Upper lobe of right lung (tissue), 1 donor: ENCODE data around the gene PIK3C3. TPM values are rescaled to one million over a fixed set of nuclear protein-coding genes. Genes with fewer than 3 reads are reported as not detected.
A peak's percentile ranks its signal among the peaks of the same experiment; 100 is the strongest.

ENCODE experiments used
- ATAC-seq: fragments of 200-7000 bp; cut with Tn5 transposase; one replicate; pipeline ENCODE4 v1.9.1; 2020; ENCODE audit warnings: mild to moderate bottlenecking, moderate library complexity
- DNase-seq: peaks from one replicate; pipeline ENCODE4 v3.0.0-alpha.2; 2020
- H3K27ac ChIP-seq: fragments of 200-600 bp; one replicate; pipeline ENCODE4 v1.8.0; 2022
- H3K27me3 ChIP-seq: fragments of 200-600 bp; one replicate; pipeline ENCODE4 v1.8.0; 2022; ENCODE audit warnings: mild to moderate bottlenecking
- H3K36me3 ChIP-seq: fragments of 200-600 bp; one replicate; pipeline ENCODE4 v1.8.0; 2022
- H3K4me1 ChIP-seq: fragments of 200-600 bp; one replicate; pipeline ENCODE4 v1.8.0; 2022
- H3K4me3 ChIP-seq: fragments of 200-600 bp; one replicate; pipeline ENCODE4 v1.8.0; 2022; ENCODE audit warnings: mild to moderate bottlenecking
- H3K9me3 ChIP-seq: fragments of 200-600 bp; one replicate; pipeline ENCODE4 v1.8.0; 2022
- CTCF ChIP-seq: fragments of 200-600 bp; IDR thresholded peaks from one replicate; pipeline ENCODE4 v1.8.0; 2022; ENCODE audit warnings: antibody characterized with exemption
- intact Hi-C: fragments of 100-400 bp; cut with DNase I; formaldehyde crosslinking; loops from one replicate; pipeline ENCODE4 v1.11.0; 2022
- total RNA-seq: library from RNA; stranded (reverse); fragmentation: NEBNext Ultra II Directional; extraction: Animal tissue kit (Norgen Biotek cat#: 25700); gene quantifications from one replicate; pipeline ENCODE4 v1.2.1, GENCODE V29; 2021
- donor health status: DM: no; HTN: yes; CAD: no; lungs with severe emphysema.

The PIK3C3 gene
- total RNA-seq, 1 donor from 2014 or later: 54.2 TPM

- ATAC-seq (no peak), DNase-seq (no peak)
- Histone ChIP-seq H3K4me1 (no peaks in the 10 kb centered on the region), H3K36me3 (peaks cover 33% of the 10 kb centered on the region), H3K9me3 (no peaks in the 10 kb centered on the region), H3K27me3 (no peaks in the 10 kb centered on the region), H3K4me3 (no peak overlapping the region), H3K27ac (no peak overlapping the region)
- TF ChIP-seq CTCF: no peak
- intact Hi-C loops: no loop called here
Observed at GRCh38 chr18:42025491-42025890, 70.5 kb downstream of the PIK3C3 start.

GRCh38 chr18:42025974-42026625 is 71.1 kb downstream of the PIK3C3 start:
- H3K4me3 ChIP-seq: no peak overlapping the region
- ATAC-seq (no peak), DNase-seq (no peak)
- H3K27me3 ChIP-seq: no peaks in the 10 kb centered on the region
- H3K4me1 ChIP-seq: no peaks in the 10 kb centered on the region
- H3K27ac ChIP-seq: no peak overlapping the region
- H3K36me3 ChIP-seq: peaks cover 33% of the 10 kb centered on the region
- H3K9me3 ChIP-seq: no peaks in the 10 kb centered on the region
- intact Hi-C loops: no loop called here
- TF ChIP-seq CTCF: no peak

DNA sequence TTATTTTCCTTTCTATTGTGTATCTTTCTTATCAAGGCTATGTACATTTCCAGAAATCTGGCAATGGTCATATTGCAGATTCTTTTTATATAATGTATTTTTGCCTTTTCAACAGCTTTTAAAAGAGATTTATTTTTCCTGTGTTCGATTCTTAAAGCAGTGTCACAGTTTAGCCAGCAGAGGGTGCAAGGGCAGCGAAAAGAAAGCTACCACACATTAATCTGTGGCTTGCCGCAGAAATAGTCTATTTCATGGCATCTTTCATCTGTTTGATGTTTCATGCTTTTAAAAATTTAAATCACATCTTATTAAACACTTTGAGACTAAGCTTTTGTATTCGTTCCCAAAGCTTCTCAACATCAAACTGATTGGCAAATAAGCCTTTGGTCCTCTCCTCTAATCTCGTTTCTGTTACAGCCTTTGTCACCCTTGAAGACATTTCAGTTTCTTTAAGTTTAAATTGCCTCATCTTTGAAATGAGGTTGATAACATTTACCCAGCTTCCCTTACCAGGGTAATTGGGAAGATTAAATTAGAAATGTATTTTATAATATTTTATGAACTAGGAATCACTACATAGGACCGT is 73.3 kb downstream of the PIK3C3 start:
- no peaks in the 10 kb centered on the region for H3K27me3 ChIP-seq
- intact Hi-C loops: no loop called here
- H3K9me3 ChIP-seq: no peaks in the 10 kb centered on the region
- H3K4me3 ChIP-seq: no peak overlapping the region
- peaks cover 27% of the 10 kb centered on the region for H3K36me3 ChIP-seq
- peak; percentile 70 for TF ChIP-seq CTCF
- no peaks in the 10 kb centered on the region for H3K4me1 ChIP-seq
- peak; percentile 60 for ATAC-seq
- DNase-seq: no peak
- H3K27ac ChIP-seq: no peak overlapping the region

DNA sequence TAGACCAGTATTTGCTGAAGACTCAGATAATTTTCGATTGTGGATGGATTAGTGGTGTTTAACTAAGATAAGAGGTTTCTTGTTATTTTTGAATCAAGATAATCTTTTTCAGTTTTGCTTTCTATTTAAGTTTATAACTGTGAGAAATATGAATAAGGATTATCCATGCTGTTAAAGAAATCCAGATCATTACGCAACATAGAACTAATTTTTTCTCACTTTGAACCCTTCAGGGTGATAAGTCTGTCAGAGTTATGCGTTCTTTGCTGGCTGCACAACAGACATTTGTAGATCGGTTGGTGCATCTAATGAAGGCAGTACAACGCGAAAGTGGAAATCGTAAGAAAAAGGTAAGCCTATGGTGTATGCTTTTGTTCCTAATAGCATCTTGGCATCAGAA is 74.1 kb downstream of the PIK3C3 start:
- Histone ChIP-seq H3K4me3 (no peak overlapping the region), H3K9me3 (no peaks in the 10 kb centered on the region), H3K4me1 (no peaks in the 10 kb centered on the region), H3K27ac (no peak overlapping the region), H3K36me3 (peaks cover 34% of the 10 kb centered on the region), H3K27me3 (no peaks in the 10 kb centered on the region)
- ATAC-seq: no peak
- TF ChIP-seq CTCF: no peak
- intact Hi-C loops: no loop called here
- DNase-seq: no peak

DNA sequence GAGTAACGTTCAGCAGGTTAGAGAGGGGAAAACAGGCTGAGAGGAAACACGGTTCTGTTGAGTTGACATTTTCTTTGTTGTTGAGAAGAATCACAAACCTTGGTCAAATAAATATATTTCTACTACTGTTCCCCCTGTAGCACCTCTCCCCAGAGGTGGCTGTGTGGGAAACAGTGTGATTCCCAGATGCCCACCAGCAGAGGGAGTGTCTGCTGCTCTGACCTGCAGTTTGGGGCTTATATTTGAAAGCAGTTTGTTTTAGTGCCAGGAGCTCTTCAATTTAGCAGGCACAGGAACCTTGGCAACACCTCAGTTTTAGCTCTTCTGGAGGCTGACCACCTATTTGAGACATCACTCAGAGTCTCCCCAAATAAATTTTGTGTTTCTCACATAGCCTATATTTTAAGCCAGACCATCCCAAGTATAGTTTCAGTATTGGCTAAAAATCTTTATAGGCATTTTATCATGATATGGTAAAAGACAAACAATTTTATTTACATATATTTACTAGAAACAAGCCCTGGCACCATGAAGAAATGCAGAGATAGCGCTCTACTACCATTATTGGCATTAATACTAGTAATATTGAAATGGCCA is 75.7 kb downstream of the PIK3C3 start:
- peak; percentile 27 for ATAC-seq
- no peak for TF ChIP-seq CTCF
- Histone ChIP-seq H3K36me3 (peaks cover 50% of the 10 kb centered on the region), H3K27ac (no peak overlapping the region), H3K9me3 (no peaks in the 10 kb centered on the region), H3K27me3 (no peaks in the 10 kb centered on the region), H3K4me1 (no peaks in the 10 kb centered on the region), H3K4me3 (no peak overlapping the region)
- DNase-seq: no peak
- intact Hi-C loops: no loop called here
